ENCODE measurements around the gene SOHLH1. TPM values are rescaled to one million over a fixed set of nuclear protein-coding genes. Genes with fewer than 3 reads are reported as not detected.

SOHLH1 gene
- total RNA-seq, 4 donors from 2014 or later = not detected

- 53 to 63% methylated on average over 5 to 12 of the region's 24 CpGs for WGBS, 2 donors
- intact Hi-C loops (cut with DNase I) = no loop called here
- TF ChIP-seq CTCF (IDR thresholded peaks at IDR 0.05) (no peak), POLR2A (IDR thresholded peaks at IDR 0.05) (no peak)
- no peaks in the 10 kb centered on the region for H3K36me3 ChIP-seq
- H3K4me3 ChIP-seq = no peak overlapping the region
- H3K4me1 ChIP-seq = no peaks in the 10 kb centered on the region
- no peaks in the 10 kb centered on the region for H3K9me3 ChIP-seq
- no peak overlapping the region for H3K27ac ChIP-seq
- peaks cover 0 to 91% (median 2%) of the 10 kb centered on the region in 4 donors for H3K27me3 ChIP-seq
- DNase-seq = no peak
Measured at GRCh38 chr9:135741276-135742219, 42.3 kb upstream of the SOHLH1 start.

- no peak for DNase-seq
- Histone ChIP-seq H3K36me3 (no peaks in the 10 kb centered on the region), H3K4me3 (no peak overlapping the region), H3K27me3 (peaks cover 0 to 99% (median 2%) of the 10 kb centered on the region in 4 donors), H3K27ac (no peak overlapping the region), H3K9me3 (no peaks in the 10 kb centered on the region), H3K4me1 (no peaks in the 10 kb centered on the region)
- intact Hi-C loops (cut with DNase I) = no loop called here
- WGBS, 2 donors = 39 to 54% methylated on average over 8 to 14 of the region's 28 CpGs
- TF ChIP-seq POLR2A (IDR thresholded peaks at IDR 0.05) = no peak
- TF ChIP-seq CTCF (IDR thresholded peaks at IDR 0.05) = no peak
Measured at GRCh38 chr9:135739271-135740220, 40.3 kb upstream of the SOHLH1 start.

- H3K36me3 ChIP-seq = no peaks in the 10 kb centered on the region
- H3K27me3 ChIP-seq = peaks cover 0 to 95% (median 2%) of the 10 kb centered on the region in 4 donors
- no peaks in the 10 kb centered on the region for H3K9me3 ChIP-seq
- H3K27ac ChIP-seq = no peak overlapping the region
- WGBS, 2 donors = no CpG with 5 or more reads among the region's 16 CpGs
- intact Hi-C loops (cut with DNase I) = no loop called here
- DNase-seq = no peak
- no peaks in the 10 kb centered on the region for H3K4me1 ChIP-seq
- TF ChIP-seq CTCF (IDR thresholded peaks at IDR 0.05) = no peak
- TF ChIP-seq POLR2A (IDR thresholded peaks at IDR 0.05) = no peak
- no peak overlapping the region for H3K4me3 ChIP-seq
Measured at GRCh38 chr9:135737840-135738521, 38.7 kb upstream of the SOHLH1 start.

- H3K27me3 ChIP-seq = peaks cover 0 to 95% (median 2%) of the 10 kb centered on the region in 4 donors
- no peak for TF ChIP-seq POLR2A (IDR thresholded peaks at IDR 0.05)
- no peak for TF ChIP-seq CTCF (IDR thresholded peaks at IDR 0.05)
- no peaks in the 10 kb centered on the region for H3K9me3 ChIP-seq
- H3K4me3 ChIP-seq = no peak overlapping the region
- no peak for DNase-seq
- no peak overlapping the region for H3K27ac ChIP-seq
- intact Hi-C loops (cut with DNase I) = no loop called here
- WGBS, 2 donors = 50% methylated on average over 8 of the region's 23 CpGs; no CpG with 5 or more reads in 1 of the 2 donors
- no peaks in the 10 kb centered on the region for H3K4me1 ChIP-seq
- H3K36me3 ChIP-seq = no peaks in the 10 kb centered on the region
Measured at GRCh38 chr9:135736979-135737839, 37.9 kb upstream of the SOHLH1 start.

Measured in esophagus squamous epithelium (tissue), 5 donors.